Mammary epithelial cell (primary cell): ENCODE results near the gene GLDN.

Experiments
- CTCF ChIP-seq, 2 donors: IDR thresholded peaks in 1 of 2; conservative IDR thresholded peaks in 1 of 2; 2 replicates each; pipeline ENCODE4 v1.5.1; 2011 to 2012; ENCODE audit warnings: inconsistent platforms in 2 of 2, low read length in 2 of 2, mild to moderate bottlenecking in 2 of 2, control low read depth in 1 of 2, low read depth in 1 of 2; ENCODE audit not compliant: insufficient read depth in 1 of 2; ENCODE audit errors: extremely low read depth in 1 of 2
- EZH2 ChIP-seq: IDR thresholded peaks from 2 replicates; pipeline ENCODE4 v1.6.1; 2012; ENCODE audit warnings: low read length, inconsistent platforms, borderline replicate concordance

- TF ChIP-seq EZH2 (no peak), CTCF (conservative IDR thresholded peaks at IDR 0.05 in 1 of 2, IDR thresholded peaks at IDR 0.05 in 1 of 2; ENCODE audit: extremely low read depth in 1 of 2, insufficient read depth in 1 of 2, low read depth in 1 of 2, low read length in 2 of 2) (no peak)
Observed at GRCh38 chr15:51405693-51406523, 64.5 kb downstream of the GLDN start.
